Ectodermal cell (in vitro differentiated cells): ENCODE measurements around the gene SLCO6A1.

Source experiments
- H3K27ac ChIP-seq: 2 replicates; pipeline ENCODE4 v1.7.0; 2013; ENCODE audit warnings: mild to moderate bottlenecking, low read depth, low read length; ENCODE audit not compliant: insufficient read depth, poor library complexity, severe bottlenecking
- H3K27me3 ChIP-seq: 2 replicates; pipeline ENCODE4 v1.7.0; 2013; ENCODE audit warnings: mild to moderate bottlenecking, low read length; ENCODE audit not compliant: insufficient read depth, control insufficient read depth, poor library complexity, severe bottlenecking
- H3K36me3 ChIP-seq: one replicate; pipeline ENCODE4 v1.7.0; 2013; ENCODE audit warnings: low read length; ENCODE audit not compliant: control insufficient read depth, insufficient read depth
- H3K4me1 ChIP-seq: one replicate; pipeline ENCODE4 v1.7.0; 2013; ENCODE audit warnings: low read length; ENCODE audit not compliant: control insufficient read depth, insufficient read depth
- H3K4me3 ChIP-seq: 2 replicates; pipeline ENCODE4 v1.7.0; 2013; ENCODE audit warnings: low read depth, low read length, control low read depth; ENCODE audit not compliant: insufficient read depth
- H3K9me3 ChIP-seq: 2 replicates; pipeline ENCODE4 v1.7.0; 2013; ENCODE audit warnings: mild to moderate bottlenecking, low read length, moderate library complexity; ENCODE audit not compliant: control insufficient read depth
- WGBS, 2 experiments: methylation state at CpG; one replicate each; pipeline ENCODE4 v1.1.7; 2013; ENCODE audit warnings: missing lambda C conversion rate in 2 of 2; 5-methylcytosine and 5-hydroxymethylcytosine counted together

Gene SLCO6A1

DNA sequence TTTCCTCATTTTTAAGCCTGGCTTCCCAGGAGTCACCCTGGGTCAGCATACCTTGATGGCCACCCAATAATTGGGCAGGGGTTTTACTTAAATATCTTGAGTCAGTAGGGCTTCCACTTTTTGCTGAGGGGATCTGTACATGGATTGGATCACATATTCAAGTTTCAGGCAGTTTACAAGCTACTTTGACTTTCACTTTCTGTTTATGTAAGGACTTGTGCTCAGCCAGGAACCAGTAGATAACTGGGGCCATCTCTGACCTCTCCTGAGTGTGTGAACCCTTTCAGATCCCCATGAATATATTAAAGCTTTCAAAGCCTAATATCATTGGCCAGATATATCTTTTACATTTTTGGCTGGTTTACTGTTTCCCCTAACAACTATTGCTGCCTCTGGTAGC lies 45.1 kb downstream of the SLCO6A1 start:
- Histone ChIP-seq H3K4me3 (no peak overlapping the region), H3K27ac (no peak overlapping the region), H3K9me3 (no peaks in the 10 kb centered on the region), H3K36me3 (no peaks in the 10 kb centered on the region), H3K4me1 (no peaks in the 10 kb centered on the region), H3K27me3 (no peaks in the 10 kb centered on the region)

DNA sequence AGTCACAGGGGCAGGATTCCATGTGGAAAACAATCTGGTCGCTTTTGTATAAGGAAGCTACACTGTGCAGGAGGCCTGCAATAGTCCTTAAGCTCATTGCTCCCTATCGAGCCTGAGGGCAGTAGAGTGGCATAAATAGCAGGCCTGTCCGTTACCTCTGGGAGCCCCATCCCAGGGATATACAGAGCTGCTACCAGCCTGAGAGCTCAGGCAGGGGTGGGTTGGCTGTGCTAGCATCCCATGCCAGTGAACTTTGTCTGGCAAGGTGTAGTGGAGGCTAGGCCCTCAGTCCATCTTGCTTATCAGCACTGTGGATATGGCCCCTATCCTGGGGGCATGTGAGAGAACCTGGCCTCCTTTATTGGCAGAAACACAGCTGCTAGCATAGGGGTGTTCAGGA lies 47.7 kb downstream of the SLCO6A1 start:
- no peaks in the 10 kb centered on the region for H3K4me1 ChIP-seq
- H3K27me3 ChIP-seq, result no peaks in the 10 kb centered on the region
- H3K9me3 ChIP-seq, result no peaks in the 10 kb centered on the region
- WGBS, 2 experiments, result 93 to 94% methylated on average over 3 of the region's 3 CpGs
- H3K4me3 ChIP-seq, result no peak overlapping the region
- H3K36me3 ChIP-seq, result no peaks in the 10 kb centered on the region
- H3K27ac ChIP-seq, result no peak overlapping the region

DNA sequence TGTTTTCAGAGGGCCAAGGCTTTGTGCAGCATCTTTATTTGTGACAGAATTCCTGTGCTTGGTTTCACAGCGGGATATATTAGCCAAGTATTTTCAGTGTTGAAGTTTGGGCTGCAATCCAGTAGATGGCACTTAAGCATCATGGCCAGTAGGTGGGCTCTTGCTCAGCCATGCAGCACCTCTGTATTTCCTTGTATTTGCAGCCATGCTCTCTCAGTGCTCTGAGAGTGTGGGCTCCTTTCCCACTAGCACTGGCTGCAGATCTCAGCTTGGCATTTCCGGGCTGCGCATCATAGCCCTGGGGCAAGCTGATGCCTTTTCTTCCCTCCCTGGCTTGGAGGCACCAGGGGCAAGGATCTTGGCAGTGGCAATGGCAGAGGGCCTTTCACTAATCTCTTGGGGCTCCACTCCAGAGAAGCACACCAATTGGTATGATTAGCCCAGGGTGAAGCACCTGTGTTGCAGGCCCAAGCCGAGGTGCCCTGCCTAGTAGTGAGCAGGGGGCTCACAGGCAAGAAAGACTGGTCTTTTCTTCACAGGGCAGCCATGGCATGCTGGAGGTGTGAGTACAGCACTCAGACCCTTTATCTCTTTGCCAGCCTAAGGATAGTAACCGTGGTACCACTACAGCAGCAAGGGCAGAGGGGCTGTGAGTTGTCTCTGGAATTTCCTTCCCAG lies 48.3 kb downstream of the SLCO6A1 start:
- H3K27me3 ChIP-seq, result no peaks in the 10 kb centered on the region
- 91 to 93% methylated on average over 5 of the region's 5 CpGs for WGBS, 2 experiments
- no peaks in the 10 kb centered on the region for H3K9me3 ChIP-seq
- H3K4me3 ChIP-seq, result no peak overlapping the region
- H3K36me3 ChIP-seq, result no peaks in the 10 kb centered on the region
- no peak overlapping the region for H3K27ac ChIP-seq
- no peaks in the 10 kb centered on the region for H3K4me1 ChIP-seq

DNA sequence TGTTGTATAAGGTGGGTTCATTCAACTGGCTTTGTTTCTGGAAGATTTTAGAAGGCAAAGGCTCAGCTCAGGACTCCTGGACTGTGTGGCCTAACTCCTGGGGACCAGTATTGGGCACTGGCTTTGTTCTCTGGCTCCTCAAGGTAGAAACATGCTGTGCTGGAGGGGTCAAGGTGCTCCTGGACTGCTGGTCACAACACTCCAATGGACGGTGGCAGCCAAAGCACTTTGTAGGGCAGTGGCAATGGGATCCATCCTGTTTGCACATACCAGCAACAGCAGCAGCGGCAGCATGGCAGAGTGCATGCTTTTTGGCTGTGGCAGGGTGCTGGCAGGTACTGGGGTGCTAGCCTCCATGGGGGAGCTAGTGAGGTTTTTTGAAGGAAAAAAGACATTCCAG lies 65.3 kb downstream of the SLCO6A1 start:
- no peaks in the 10 kb centered on the region for H3K36me3 ChIP-seq
- 69 to 78% methylated on average over 2 of the region's 2 CpGs for WGBS, 2 experiments
- H3K4me1 ChIP-seq, result no peaks in the 10 kb centered on the region
- no peak overlapping the region for H3K27ac ChIP-seq
- no peaks in the 10 kb centered on the region for H3K27me3 ChIP-seq
- H3K4me3 ChIP-seq, result no peak overlapping the region
- no peaks in the 10 kb centered on the region for H3K9me3 ChIP-seq

DNA sequence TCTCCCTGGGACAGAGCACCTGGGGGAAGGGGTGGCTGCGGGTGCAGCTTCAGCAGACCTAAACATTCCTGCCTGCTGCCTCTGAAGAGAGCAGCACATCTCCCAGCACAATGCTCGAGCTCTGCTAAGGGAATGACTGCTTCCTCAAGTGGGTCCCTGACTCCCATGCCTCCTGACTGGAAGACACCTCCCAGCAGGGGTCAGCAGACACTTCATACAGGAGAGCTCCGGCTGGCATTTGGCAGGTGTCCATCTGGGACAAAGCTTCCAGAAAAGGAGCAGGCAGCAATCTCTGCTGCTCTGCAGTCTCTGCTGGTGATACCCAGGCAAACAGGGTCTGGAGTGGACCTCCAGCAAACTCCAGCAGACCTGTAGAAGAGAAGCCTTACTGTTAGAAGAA lies 77.2 kb downstream of the SLCO6A1 start:
- WGBS, 2 experiments, result 92 to 95% methylated on average over 3 of the region's 3 CpGs
- Histone ChIP-seq H3K4me1 (peaks cover 6% of the 10 kb centered on the region), H3K9me3 (no peaks in the 10 kb centered on the region), H3K36me3 (no peaks in the 10 kb centered on the region), H3K27me3 (no peaks in the 10 kb centered on the region), H3K27ac (no peak overlapping the region), H3K4me3 (no peak overlapping the region)

DNA sequence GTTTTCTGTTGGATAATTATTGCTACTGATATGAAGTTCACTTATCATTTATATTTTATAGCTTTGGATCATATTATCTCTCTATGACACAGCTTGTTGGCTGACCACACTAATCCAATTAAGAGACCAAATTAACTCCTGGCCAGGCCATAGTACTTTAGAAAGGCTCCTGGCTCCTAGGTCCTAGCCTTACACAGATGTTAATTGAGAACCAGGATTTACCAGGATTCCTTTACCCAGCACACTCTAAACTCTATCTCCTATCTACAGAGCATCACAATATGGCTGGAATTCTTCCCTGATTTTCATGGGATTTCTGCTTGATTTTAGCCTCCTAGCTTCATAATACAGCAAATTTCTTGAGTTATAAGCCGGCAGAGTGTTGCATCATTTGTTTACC lies 80.3 kb downstream of the SLCO6A1 start:
- Histone ChIP-seq H3K9me3 (no peaks in the 10 kb centered on the region), H3K4me1 (peaks cover 6% of the 10 kb centered on the region), H3K4me3 (no peak overlapping the region), H3K36me3 (no peaks in the 10 kb centered on the region), H3K27me3 (no peaks in the 10 kb centered on the region), H3K27ac (no peak overlapping the region)
- WGBS, 2 experiments, result 100% methylated on average over 1 of the region's 1 CpG

DNA sequence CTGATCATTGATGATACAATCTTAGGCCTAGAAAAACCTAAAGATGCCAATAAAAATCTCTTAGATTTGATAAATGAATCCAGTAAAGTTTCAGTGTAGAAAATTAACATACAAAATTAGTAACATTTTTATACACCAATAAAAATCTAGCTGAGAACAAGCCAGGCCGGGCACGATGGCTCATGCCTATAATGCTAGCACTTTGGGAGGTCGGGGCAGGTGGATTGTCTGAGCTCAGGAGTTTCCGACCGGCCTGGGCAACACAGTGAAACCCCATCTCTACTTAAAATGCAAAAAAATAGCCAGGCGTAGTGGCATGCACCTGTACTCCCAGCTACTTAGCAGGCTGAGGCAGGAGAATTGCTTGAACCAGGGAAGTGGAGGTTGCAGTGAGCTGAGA lies 84.4 kb downstream of the SLCO6A1 start:
- Histone ChIP-seq H3K4me3 (no peak overlapping the region), H3K36me3 (no peaks in the 10 kb centered on the region), H3K27ac (no peak overlapping the region), H3K9me3 (no peaks in the 10 kb centered on the region), H3K27me3 (no peaks in the 10 kb centered on the region), H3K4me1 (peaks cover 6% of the 10 kb centered on the region)
- 82 to 93% methylated on average over 6 of the region's 6 CpGs for WGBS, 2 experiments

DNA sequence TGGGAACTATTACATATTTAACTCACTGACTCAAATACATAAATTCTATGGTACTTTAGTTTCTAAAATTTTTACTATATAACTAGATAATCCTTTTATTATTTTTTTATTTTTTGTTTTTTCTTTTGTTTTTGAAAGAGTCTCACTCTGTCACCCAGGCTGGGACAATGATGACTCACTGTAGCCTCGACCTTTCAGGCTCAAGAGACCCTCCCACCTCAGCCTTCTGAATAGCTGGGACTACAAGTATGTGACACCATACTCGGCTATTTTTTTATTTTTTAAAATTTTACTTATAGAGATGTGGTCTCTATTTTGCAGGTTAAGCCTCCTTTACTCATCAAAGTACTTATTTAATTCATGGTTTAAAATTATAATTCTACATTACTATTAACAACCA lies 110.6 kb downstream of the SLCO6A1 start:
- H3K4me1 ChIP-seq, result no peaks in the 10 kb centered on the region

DNA sequence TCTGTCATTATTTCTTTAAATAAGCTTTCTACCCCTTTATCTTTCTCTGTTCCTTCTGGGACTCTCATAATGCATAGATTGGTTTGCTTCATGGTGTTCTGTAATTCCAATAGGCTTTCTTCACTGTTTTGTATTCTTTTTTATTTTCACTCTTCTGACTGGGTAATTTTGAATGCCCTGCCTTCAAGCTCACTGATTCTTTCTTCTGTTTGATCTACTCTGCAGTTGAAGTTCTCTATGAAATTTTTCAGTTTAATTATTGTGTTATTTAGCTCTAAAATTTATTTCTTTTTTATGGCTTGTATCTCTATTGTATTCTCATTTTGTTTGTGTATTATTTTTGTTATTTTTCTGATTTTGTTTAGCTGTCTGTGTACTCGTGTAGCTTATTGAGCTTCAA lies 113.4 kb downstream of the SLCO6A1 start:
- Histone ChIP-seq H3K4me1 (no peaks in the 10 kb centered on the region), H3K4me3 (no peak overlapping the region), H3K36me3 (no peaks in the 10 kb centered on the region), H3K27ac (no peak overlapping the region), H3K27me3 (no peaks in the 10 kb centered on the region), H3K9me3 (no peaks in the 10 kb centered on the region)
- 86 to 100% methylated on average over 1 of the region's 1 CpG for WGBS, 2 experiments

More for the DNA sequence above, 110.6 kb downstream of the SLCO6A1 start:
- H3K36me3 ChIP-seq, result no peaks in the 10 kb centered on the region
- no peaks in the 10 kb centered on the region for H3K9me3 ChIP-seq
- no peaks in the 10 kb centered on the region for H3K27me3 ChIP-seq
- WGBS, 2 experiments, result 14 to 81% methylated on average over 1 of the region's 2 CpGs
- H3K27ac ChIP-seq, result no peak overlapping the region
- H3K4me3 ChIP-seq, result no peak overlapping the region

DNA sequence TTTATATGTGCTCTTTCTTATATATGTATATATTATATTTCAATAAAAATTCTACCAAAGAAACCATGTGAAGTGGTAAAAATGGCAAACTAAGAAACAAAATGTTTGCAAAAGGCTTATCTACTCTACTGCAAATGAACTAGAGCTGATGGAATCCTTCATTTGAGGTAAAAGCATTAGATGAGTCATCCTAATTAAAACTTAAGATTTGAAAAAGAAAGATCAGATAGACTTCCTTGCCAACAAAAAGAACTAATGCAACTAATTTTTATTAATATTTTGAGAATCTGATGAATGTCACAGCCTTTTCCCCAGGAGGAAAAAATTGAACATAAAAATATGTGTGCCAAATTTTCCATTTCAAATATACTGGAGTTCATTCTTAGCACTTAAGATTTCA lies 118.6 kb downstream of the SLCO6A1 start:
- no peaks in the 10 kb centered on the region for H3K27me3 ChIP-seq
- no peak overlapping the region for H3K27ac ChIP-seq
- no peaks in the 10 kb centered on the region for H3K9me3 ChIP-seq
- H3K4me1 ChIP-seq, result no peaks in the 10 kb centered on the region
- H3K36me3 ChIP-seq, result no peaks in the 10 kb centered on the region
- no peak overlapping the region for H3K4me3 ChIP-seq

DNA sequence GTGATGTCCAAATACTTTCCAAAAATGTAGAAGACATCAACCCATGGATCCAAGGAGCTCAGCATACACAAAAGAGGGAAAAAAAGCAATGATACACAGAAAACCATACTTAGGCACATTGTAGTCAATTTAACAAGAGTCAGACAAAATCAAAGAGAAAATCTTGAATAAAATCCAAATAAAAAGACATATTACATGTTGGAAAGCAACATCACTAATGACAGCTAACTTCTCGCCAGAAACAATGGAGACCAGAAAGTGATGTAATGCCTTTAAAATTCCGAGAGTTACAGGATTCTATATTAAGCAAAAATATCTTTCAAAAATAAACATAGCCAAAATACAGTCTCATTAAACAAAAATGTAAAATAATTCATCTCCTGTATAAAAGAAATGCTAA lies 122.9 kb downstream of the SLCO6A1 start:
- 93 to 100% methylated on average over 2 of the region's 2 CpGs for WGBS, 2 experiments
- Histone ChIP-seq H3K9me3 (no peaks in the 10 kb centered on the region), H3K4me3 (no peak overlapping the region), H3K27ac (no peak overlapping the region), H3K4me1 (no peaks in the 10 kb centered on the region), H3K36me3 (no peaks in the 10 kb centered on the region), H3K27me3 (no peaks in the 10 kb centered on the region)
